GM06990 (cell line): ENCODE data around the gene RIN3.

Source experiments
- DNase-seq: peaks from one replicate; pipeline ENCODE4 v3.0.0-alpha.2; 2011; ENCODE audit not compliant: insufficient read length; ENCODE audit errors: extremely low read depth
- H3K27me3 ChIP-seq: replicated peaks from 2 replicates; pipeline ENCODE4 v1.6.0; 2011; ENCODE audit warnings: low read length; ENCODE audit not compliant: control insufficient read depth, insufficient read depth
- H3K36me3 ChIP-seq: 2 replicates; pipeline ENCODE4 v1.5.1; 2011; ENCODE audit warnings: low read length; ENCODE audit not compliant: control insufficient read depth, insufficient read depth
- H3K4me3 ChIP-seq: replicated peaks from 2 replicates; pipeline ENCODE4 v1.5.1; 2011; ENCODE audit warnings: low read depth, mild to moderate bottlenecking, control low read depth, low read length
- TF ChIP-seq, protein P1 (sequence below): IDR thresholded peaks from 2 replicates; pipeline ENCODE4 v1.5.1; 2011; ENCODE audit warnings: low read length, control low read depth, mild to moderate bottlenecking, inconsistent platforms; ENCODE audit not compliant: insufficient read depth, poor library complexity, severe bottlenecking

Gene RIN3

DNA sequence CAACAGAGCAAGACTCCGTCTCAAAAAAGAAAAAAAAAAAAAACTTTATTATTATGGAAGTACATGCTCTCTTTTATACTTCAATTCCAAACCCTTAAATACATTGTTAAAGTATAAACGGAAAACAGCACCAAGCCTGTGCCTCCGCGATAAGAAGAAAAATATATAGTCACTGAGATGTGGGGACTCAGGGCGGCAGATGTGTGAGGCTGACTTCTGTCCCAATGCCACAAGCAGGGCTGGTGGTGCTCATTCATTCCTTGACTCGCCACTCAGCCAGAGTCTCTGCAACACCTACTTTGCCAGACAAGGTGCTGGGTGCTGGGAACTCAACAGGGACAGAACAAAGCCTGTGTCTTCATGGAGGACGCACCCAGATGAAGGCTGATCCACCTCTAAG is 221.0 kb downstream of the RIN3 start:
- Histone ChIP-seq H3K4me3 (no peak overlapping the region), H3K36me3 (peaks cover 6% of the 10 kb centered on the region), H3K27me3 (no peaks in the 10 kb centered on the region)
- TF ChIP-seq, protein P1, sequence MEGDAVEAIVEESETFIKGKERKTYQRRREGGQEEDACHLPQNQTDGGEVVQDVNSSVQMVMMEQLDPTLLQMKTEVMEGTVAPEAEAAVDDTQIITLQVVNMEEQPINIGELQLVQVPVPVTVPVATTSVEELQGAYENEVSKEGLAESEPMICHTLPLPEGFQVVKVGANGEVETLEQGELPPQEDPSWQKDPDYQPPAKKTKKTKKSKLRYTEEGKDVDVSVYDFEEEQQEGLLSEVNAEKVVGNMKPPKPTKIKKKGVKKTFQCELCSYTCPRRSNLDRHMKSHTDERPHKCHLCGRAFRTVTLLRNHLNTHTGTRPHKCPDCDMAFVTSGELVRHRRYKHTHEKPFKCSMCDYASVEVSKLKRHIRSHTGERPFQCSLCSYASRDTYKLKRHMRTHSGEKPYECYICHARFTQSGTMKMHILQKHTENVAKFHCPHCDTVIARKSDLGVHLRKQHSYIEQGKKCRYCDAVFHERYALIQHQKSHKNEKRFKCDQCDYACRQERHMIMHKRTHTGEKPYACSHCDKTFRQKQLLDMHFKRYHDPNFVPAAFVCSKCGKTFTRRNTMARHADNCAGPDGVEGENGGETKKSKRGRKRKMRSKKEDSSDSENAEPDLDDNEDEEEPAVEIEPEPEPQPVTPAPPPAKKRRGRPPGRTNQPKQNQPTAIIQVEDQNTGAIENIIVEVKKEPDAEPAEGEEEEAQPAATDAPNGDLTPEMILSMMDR = no peak
- no peak for DNase-seq

DNA sequence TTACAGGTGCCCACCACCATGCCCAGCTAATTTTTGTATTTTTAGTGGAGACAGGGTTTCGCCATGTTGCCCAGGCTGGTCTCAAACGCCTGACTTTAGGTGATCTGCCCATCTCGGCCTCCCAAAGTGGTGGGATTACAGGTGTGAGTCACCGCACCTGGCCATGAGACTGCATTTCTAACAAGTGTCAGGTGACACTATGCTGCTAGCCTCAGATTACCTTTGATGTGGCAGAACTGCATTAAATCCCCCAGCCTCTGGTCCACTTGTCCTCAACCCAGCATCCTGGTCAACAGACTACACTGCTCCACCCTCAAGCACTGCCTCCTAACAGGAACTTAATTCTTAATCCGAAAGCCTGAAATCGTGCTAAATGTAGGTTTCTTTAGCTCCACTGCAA is 221.8 kb downstream of the RIN3 start:
- Histone ChIP-seq H3K4me3 (no peak overlapping the region), H3K27me3 (no peaks in the 10 kb centered on the region), H3K36me3 (peaks cover 6% of the 10 kb centered on the region)
- TF ChIP-seq, protein P1 = no peak
- no peak for DNase-seq

- no peaks in the 10 kb centered on the region for H3K27me3 ChIP-seq
- H3K36me3 ChIP-seq = peaks cover under 1% of the 10 kb centered on the region
- TF ChIP-seq, protein P1 = no peak
- H3K4me3 ChIP-seq = no peak overlapping the region
- DNase-seq = no peak
Observed at GRCh38 chr14:92737206-92737605, 223.6 kb downstream of the RIN3 start.

- H3K4me3 ChIP-seq = no peak overlapping the region
- H3K36me3 ChIP-seq = peaks cover 1% of the 10 kb centered on the region
- TF ChIP-seq, protein P1 = no peak
- H3K27me3 ChIP-seq = no peaks in the 10 kb centered on the region
- DNase-seq = no peak
Observed at GRCh38 chr14:92737619-92738188, 224.1 kb downstream of the RIN3 start.
